H4 (cell line): ENCODE data around the gene MACROH2A1. TPM values are rescaled to one million over a fixed set of nuclear protein-coding genes. Genes with fewer than 3 reads are reported as not detected.

Experiments
- total RNA-seq: library from RNA; depleted of rRNA; stranded (reverse); fragments of >200 nt; shearing (Covaris generic); gene quantifications from 2 replicates; pipeline ENCODE4 v1.2.3, GENCODE V29; 2014; rRNA removed

MACROH2A1 gene
- total RNA-seq, 1 experiment from 2014 or later: 270 TPM

Other genes starting within 250 kb of the MACROH2A1 start
- gene DCANP1, start 48.1 kb upstream of the MACROH2A1 start, total RNA-seq: not detected in 2 replicates
- not detected in 2 replicates for gene TIFAB, start 53.1 kb upstream of the MACROH2A1 start, total RNA-seq
- not detected in 2 replicates for gene NEUROG1, start 136.7 kb upstream of the MACROH2A1 start, total RNA-seq
- gene CXCL14, start 179.8 kb upstream of the MACROH2A1 start, total RNA-seq: 1.4 and 1.7 TPM in 2 replicates